Bone marrow (tissue), 2 donors: ENCODE results near the gene MGAT5B.

Source experiments
- DNase-seq, 2 donors: peaks; one replicate each; lab custom pipeline; 2025; lab: John Stamatoyannopoulos, UW

Gene MGAT5B

GRCh38 chr17:76880268-76880667 lies 12.1 kb downstream of the MGAT5B start:
- DNase-seq, result no peak

DNA sequence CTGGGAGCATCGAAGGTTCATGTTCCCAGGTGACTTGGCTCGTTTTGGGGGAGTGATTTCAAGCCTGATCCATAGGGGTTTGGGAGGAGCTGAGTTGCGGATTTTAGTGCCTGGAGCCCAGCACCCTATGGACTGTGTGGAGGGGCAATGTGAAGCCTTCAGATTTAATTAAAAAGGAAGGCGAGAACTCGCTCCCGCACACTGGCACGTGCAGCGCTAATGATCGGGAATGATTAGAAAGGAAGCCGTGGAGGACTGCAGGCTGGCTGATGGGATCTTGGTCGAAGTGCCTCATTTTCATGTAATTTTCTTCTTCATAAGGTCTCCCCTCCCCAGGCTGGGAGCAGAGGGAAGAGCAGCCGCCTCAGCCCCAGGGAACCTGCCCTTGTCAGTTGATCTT lies 12.8 kb downstream of the MGAT5B start:
- DNase-seq, result no peak

- no peak for DNase-seq
Observed at GRCh38 chr17:76881408-76881807, 13.2 kb downstream of the MGAT5B start.

DNA sequence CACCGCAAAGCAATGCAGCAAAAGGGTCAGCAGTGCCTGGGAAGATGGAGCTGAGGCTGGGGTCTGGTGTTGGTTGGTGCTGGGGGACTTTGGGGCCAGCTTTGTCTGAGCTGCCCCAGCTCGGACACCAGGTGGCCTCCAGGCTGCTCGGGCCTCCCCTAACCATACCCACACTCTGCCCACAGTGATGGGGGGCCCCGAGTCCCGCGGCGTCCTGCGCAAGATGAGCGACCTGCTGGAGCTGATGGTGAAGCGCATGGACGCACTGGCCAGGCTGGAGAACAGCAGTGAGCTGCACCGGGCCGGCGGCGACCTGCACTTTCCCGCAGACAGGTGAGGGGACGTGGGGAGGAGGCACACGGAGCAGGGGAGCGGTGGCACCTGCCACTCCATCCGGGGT lies 13.8 kb downstream of the MGAT5B start:
- DNase-seq, result no peak

DNA sequence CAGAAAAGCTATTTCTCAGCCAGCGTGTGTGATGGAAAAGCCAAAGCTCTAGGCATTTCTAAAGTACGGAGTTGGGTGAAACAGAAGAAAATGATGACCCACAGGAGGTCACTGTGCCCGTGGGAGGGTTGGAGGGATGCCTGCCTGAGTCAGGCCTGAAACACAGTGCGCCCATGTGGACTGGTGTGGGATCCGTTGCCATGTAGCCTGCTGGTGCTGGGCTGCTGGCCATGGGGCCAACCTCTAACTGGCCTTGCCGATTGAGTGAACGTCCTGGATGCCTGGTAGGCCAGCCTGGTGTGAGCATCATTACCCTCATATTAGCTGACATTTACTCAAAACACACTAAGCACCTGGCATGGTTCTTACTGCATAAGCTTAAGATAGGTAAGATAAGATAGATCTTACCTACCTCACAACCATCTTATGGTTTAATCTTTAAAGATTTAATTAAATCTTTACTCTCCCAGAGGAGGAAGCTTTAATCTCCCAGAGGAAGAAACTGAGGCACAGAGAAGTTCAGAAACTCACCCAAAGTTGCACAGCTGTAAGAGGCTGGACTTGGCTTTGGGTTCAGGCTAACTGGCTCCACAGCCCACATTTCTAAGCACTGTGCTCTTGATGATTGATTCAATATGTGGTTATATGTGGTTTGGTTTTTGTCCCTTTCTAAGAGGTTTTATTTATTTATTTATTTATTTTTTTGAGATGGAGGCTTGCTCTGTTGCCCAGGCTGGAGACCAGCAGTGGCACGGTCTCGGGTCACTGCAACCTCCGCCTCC lies 15.7 kb downstream of the MGAT5B start:
- DNase-seq, result no peak

DNA sequence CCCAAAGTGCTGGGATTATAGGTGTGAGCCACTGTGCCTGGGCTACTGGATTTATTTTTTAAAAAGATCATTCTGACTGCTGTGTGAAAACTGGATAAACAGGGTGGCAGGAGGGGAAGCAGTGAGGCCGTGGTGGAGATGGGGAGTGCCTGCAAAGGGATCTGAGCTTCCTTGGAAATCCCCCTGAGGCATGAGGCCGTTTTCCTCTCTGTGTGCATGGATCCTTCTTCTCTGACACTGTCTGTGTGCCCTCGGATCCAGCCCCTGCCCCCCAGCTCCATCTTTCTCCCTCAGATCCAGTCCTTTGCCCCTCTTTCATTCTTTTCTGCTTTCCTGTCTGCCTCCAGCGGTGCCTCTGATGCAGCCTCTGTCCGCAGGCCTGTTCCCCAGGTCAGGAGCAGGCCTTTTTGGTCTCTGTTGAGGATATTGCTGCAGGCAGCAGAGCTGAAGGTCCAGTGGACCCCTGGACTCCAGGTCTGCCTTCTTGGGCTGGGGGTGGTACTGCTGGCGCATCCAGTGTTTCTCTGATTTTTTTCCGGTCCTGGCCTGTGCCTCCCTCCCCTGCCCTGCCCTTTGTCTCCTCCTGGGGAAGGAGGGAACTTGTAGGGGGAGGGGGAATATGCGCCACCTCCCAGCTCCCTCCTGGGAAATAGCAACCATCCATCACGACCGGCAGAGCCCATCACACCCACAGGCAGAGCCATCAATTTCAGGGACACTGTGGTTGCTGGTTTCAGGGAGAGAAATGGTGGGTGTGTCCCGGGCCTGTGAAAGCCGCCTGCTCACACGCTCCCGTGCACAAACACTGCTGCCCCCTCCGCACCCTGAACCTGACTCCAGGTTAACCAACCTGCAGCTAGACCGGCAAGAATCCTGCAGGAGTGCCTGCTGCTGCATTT lies 17.0 kb downstream of the MGAT5B start:
- no peak for DNase-seq

DNA sequence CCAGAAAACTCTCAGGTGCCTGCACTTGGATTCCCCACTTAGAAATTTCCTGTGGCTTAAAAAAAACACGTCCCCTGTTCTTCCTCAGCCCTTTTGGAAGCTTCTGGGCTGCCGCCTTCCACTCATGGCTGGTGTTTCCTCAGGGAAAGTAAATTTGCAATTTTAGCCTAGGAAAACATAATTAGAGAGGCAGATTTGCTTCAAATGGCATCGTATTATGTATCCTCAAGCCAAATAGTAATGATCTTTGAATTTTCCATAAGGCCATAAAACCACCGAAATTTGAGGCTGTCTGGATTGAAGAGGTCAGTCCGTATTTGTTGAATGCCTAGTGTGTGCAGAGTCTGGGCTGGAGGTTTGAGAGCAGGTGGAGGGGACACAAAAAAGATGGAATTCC lies 17.7 kb downstream of the MGAT5B start:
- DNase-seq, result no peak

- DNase-seq, result no peak
Observed at GRCh38 chr17:76886395-76886794, 18.2 kb downstream of the MGAT5B start.

GRCh38 chr17:76887802-76888201 lies 19.6 kb downstream of the MGAT5B start:
- no peak for DNase-seq

DNA sequence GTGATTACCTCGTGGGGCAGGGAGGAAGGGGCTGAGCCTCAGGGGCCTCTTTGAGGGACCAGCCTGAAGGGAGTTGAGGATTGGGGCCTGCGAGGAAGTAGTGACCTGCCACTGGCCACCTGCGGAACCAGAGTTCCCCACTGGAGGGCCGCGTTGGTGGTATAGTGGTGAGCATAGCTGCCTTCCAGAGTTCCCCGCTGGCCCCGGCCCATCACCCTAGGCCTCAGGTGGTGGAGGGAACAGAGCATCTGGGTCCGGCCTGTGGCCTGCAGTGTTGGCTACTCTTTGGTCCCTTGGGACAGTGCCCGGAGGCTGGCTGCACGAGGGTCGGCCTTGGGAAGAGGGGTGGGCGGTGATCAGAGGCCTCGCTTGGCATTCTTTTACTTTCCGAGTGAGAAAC lies 20.5 kb downstream of the MGAT5B start:
- DNase-seq, result no peak

- no peak for DNase-seq
Observed at GRCh38 chr17:76889323-76889722, 21.1 kb downstream of the MGAT5B start.

DNA sequence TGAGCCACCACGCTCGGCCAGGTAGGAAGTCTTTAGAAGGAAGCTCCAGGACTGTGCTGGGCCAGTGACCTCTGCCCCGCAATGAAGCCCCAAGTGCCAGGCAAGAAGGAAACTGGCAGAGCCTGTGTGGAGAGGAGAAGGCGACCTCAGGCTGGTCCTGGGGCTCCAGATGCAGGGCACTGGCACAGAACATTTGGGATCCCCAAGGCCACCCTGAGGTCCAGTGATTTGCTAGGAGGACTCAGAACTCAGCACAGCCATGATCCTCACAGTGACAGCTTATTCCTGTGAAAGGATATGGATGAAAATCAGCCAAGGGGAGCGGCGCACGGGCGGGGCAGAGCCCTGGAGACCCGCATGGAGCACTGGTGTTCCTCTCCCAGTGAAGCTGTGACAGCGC lies 24.1 kb downstream of the MGAT5B start:
- no peak for DNase-seq

- no peak for DNase-seq
Observed at GRCh38 chr17:76893623-76894334, 25.6 kb downstream of the MGAT5B start.

GRCh38 chr17:76894842-76895241 lies 26.6 kb downstream of the MGAT5B start:
- no peak for DNase-seq

DNA sequence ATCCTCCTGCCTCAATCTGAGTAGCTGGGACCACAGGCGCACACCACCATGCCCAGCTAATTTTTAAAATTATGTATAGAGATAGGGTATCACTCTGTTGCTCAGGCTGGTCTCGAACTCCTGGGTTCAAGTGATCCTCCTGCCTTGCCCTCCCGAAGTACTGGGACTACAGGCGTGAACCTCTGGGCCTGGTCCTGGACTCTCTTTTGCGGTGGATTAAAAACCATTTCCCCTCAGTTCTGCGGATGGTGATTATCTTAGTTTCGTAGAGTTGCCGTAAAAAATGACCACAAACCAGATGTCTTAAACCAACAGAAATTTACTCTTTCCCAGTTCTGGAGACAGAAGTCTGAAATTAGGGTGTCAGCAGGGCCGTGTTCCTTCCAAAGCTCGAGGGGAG lies 28.8 kb downstream of the MGAT5B start:
- no peak for DNase-seq

- DNase-seq, result no peak
Observed at GRCh38 chr17:76899414-76899813, 31.2 kb downstream of the MGAT5B start.

GRCh38 chr17:76900723-76901122 lies 32.5 kb downstream of the MGAT5B start:
- no peak for DNase-seq

DNA sequence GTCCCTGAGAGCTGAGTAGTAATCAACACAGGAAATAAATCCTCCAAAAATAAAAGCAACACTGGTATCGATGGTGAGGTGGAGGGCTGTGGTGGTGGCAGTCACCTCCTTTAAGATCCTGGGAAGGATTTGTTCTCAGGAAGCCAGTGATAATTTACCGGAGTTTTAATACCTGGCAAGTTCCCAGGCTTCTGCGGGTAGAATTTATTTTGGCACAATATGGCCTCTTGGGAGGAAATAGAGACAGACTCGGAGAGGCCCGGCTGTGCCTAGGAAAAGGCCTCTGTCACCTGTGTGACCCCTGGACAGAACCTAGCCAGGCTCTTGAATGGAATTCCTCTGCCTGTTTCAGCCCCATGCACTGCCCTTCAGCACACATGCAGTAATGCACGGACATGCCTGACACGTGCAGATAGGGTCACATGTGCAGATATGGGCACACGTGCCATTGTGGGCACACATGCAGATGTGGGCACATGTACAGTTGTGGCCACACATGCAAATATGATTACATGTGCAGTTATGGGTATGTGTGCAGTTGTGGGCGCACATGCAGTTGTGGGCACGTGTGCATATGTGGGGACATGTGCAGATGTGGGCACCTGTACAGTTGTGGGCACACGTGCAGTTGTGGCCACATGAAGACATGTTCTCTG lies 33.5 kb downstream of the MGAT5B start:
- DNase-seq, result no peak

DNA sequence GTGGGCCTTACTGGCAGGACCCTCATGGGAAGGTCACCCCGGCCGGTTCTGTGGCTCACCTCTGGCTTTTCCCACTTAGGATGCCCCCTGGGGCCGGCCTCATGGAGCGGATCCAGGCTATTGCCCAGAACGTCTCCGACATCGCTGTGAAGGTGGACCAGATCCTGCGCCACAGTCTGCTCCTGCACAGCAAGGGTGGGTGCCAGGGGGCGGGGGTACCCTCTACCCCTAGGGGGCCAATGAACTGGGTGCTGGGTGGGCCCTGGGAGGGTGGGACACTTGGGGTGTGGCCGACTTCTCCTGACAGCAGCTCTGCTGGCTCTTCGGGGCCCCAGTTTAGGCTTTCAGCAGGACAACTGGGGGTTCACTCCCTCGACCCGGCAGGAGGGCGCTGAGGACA lies 34.3 kb downstream of the MGAT5B start:
- DNase-seq, result no peak

- no peak for DNase-seq
Observed at GRCh38 chr17:76903631-76904030, 35.4 kb downstream of the MGAT5B start.

GRCh38 chr17:76904116-76904515 lies 35.9 kb downstream of the MGAT5B start:
- DNase-seq, result no peak

GRCh38 chr17:76905036-76905435 lies 36.8 kb downstream of the MGAT5B start:
- DNase-seq, result no peak
